ENCODE measurements around the gene E2F4.

GRCh38 chr16:67238806-67239470, 47.0 kb downstream of the E2F4 start:
- TF ChIP-seq POLR2A (IDR thresholded peaks at IDR 0.05; ENCODE audit: borderline replicate concordance, extremely low read depth, insufficient read depth, insufficient read length) (no peak), EZH2phosphoT487 (IDR thresholded peaks at IDR 0.05; ENCODE audit: borderline replicate concordance) (no peak), CEBPB (IDR thresholded peaks at IDR 0.05; ENCODE audit: low read depth) (no peak), EZH2 (IDR thresholded peaks at IDR 0.05) (no peak), CTCF (IDR thresholded peaks at IDR 0.05 in 2 of 3, conservative IDR thresholded peaks at IDR 0.05 in 1 of 3; ENCODE audit: borderline replicate concordance in 1 of 3, insufficient read depth in 1 of 3, low read depth in 2 of 3, low read length in 2 of 3) (no peak)

Data from HCT116 (cell line).